Muscle layer of duodenum (tissue), 2 donors: Measurements from ENCODE around the gene KCNH8.

Source experiments
- H3K27ac ChIP-seq: one replicate; pipeline ENCODE4 v1.7.0; 2013; ENCODE audit warnings: mild to moderate bottlenecking, low read length
- H3K27me3 ChIP-seq: one replicate; pipeline ENCODE4 v1.7.0; 2013; ENCODE audit warnings: low read depth, mild to moderate bottlenecking, control low read depth, low read length
- H3K36me3 ChIP-seq, 2 donors: one replicate each; pipeline ENCODE4 v1.7.0; 2013; ENCODE audit warnings: low read length in 2 of 2, control low read depth in 1 of 2, mild to moderate bottlenecking in 1 of 2; ENCODE audit not compliant: insufficient read depth in 2 of 2, control insufficient read depth in 1 of 2
- H3K4me1 ChIP-seq, 2 donors: one replicate each; pipeline ENCODE4 v1.7.0; 2013; ENCODE audit warnings: low read length in 2 of 2, mild to moderate bottlenecking in 2 of 2, control low read depth in 1 of 2, moderate library complexity in 1 of 2; ENCODE audit not compliant: insufficient read depth in 2 of 2, control insufficient read depth in 1 of 2
- H3K4me3 ChIP-seq, 2 donors: one replicate each; pipeline ENCODE4 v1.7.0; 2013; ENCODE audit warnings: low read length in 2 of 2, low read depth in 1 of 2, mild to moderate bottlenecking in 1 of 2
- H3K9me3 ChIP-seq, 2 donors: one replicate each; pipeline ENCODE4 v1.7.0; 2013; ENCODE audit warnings: low read length in 2 of 2, control low read depth in 1 of 2, mild to moderate bottlenecking in 1 of 2; ENCODE audit not compliant: control insufficient read depth in 1 of 2
- donor health status: healthy.

KCNH8 gene

DNA sequence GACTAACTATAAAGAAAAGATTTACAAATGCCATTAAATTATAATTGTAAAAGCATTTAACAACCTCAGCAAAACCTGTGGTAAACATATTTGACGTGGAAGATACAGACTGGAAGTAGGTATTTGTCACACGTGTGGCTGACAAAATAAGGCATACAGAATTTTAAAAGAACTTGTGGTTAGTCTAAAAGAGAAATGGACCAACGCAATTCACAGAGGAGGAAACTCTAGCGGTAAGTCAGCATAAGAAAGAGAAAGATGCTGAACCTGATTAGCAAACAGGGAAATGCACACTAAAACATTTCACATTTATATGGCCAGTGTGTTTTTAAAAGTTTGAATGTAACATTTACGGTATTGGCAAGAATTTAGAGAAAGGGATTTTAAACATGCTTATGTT is 35.3 kb downstream of the KCNH8 start:
- no peak overlapping the region for H3K27ac ChIP-seq
- no peak overlapping the region for H3K4me3 ChIP-seq
- H3K9me3 ChIP-seq, result no peaks in the 10 kb centered on the region
- no peaks in the 10 kb centered on the region for H3K4me1 ChIP-seq
- H3K27me3 ChIP-seq, result no peaks in the 10 kb centered on the region
- H3K36me3 ChIP-seq, result no peaks in the 10 kb centered on the region

DNA sequence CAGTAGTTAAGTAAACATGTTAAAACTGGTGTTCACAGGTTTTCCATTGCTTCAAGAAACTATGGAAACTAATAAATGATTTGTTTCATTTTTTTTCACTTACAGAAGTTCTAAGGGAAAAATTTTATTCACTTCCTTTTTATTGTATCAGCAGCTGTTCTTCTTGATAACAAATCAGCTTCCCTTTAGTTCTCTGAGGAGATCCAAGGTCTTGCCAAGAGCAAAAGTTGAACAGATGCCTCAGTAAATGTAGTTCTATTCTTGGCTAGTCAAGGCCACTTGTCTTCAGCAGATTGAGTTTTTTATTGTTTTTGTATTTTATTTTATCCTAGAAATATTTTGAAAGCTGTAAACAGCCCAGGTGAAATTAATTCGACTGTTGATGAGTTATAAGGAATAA is 41.8 kb downstream of the KCNH8 start:
- no peak overlapping the region for H3K27ac ChIP-seq
- H3K9me3 ChIP-seq, result no peaks in the 10 kb centered on the region
- H3K36me3 ChIP-seq, result no peaks in the 10 kb centered on the region
- H3K27me3 ChIP-seq, result no peaks in the 10 kb centered on the region
- no peaks in the 10 kb centered on the region for H3K4me1 ChIP-seq
- H3K4me3 ChIP-seq, result no peak overlapping the region

DNA sequence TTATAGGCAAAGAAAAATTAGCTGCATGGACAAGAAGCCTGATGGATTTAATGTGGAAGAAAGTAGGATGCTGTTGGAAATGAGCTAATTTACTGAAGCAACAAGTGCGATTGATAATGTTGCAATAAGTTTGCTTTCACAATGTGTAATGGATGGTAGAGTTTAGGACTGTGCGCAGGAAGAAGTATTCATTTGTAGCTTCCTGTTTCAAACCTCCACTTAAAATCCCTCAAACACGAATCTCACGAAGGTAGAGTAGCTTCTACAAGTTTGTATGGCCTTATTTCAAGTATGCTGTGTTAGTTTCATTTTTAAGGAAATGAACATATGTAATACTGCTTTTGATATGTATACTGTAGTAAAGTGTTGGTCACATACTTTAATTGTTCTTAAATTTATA is 42.3 kb downstream of the KCNH8 start:
- Histone ChIP-seq H3K27ac (no peak overlapping the region), H3K9me3 (no peaks in the 10 kb centered on the region), H3K4me3 (no peak overlapping the region), H3K4me1 (no peaks in the 10 kb centered on the region), H3K27me3 (no peaks in the 10 kb centered on the region), H3K36me3 (no peaks in the 10 kb centered on the region)

DNA sequence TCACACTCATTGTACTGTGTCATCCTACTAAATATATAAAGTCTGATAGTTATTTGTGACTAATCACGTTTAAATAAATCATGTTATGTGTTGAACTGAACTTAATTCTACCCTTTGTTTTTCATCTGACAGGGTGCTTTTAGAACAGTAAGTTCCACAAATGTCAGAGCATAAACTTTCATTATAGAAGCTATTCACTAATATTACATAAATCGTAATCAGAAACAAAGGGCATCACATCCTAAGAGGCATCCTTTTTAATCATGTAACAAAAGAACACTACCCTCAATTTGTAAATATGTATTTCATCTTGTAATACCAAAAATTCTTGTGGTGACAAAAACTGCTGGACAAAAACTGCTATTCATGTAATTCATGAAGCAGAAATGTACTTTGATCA is 50.8 kb downstream of the KCNH8 start:
- H3K27me3 ChIP-seq, result no peaks in the 10 kb centered on the region
- no peaks in the 10 kb centered on the region for H3K4me1 ChIP-seq
- no peaks in the 10 kb centered on the region for H3K9me3 ChIP-seq
- H3K36me3 ChIP-seq, result no peaks in the 10 kb centered on the region
- H3K4me3 ChIP-seq, result no peak overlapping the region
- H3K27ac ChIP-seq, result no peak overlapping the region

DNA sequence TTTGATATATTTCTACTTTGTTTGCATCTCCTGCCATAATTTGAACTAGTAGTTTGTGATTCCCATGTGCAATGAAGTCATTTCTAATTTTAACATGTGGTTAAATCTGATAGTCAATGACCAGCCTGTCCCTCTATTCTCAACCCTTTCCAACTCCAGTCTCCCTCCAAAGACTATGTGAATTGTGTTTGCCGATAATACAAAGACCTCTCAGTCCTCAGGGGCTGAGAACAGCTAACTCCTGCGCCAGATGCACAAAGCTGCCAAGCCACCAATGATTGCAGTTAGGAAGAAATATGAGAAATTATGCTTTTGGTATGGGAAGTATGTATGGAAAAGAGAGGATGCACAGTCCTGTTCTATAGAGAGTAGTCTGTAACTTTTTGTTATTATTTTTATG is 54.0 kb downstream of the KCNH8 start:
- no peaks in the 10 kb centered on the region for H3K27me3 ChIP-seq
- no peak overlapping the region for H3K4me3 ChIP-seq
- H3K9me3 ChIP-seq, result no peaks in the 10 kb centered on the region
- no peaks in the 10 kb centered on the region for H3K36me3 ChIP-seq
- no peaks in the 10 kb centered on the region for H3K4me1 ChIP-seq
- H3K27ac ChIP-seq, result no peak overlapping the region

DNA sequence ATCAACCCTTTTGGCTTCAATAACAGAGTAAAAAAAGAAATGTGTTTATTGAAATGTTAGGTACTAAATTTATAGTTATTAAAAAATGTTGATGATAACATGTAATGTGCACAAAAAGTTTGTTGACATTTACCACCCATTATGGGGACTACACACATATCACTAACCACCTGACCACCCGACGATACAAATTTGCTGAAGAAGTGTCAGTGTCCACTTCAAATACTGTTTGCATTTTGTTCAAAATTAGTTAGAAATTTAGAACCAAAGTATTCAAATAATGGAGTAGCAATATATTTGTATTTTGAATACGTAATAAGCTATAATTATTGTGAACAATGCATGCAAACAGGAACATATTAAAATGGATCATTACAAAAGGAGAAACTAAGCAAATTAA is 54.4 kb downstream of the KCNH8 start:
- Histone ChIP-seq H3K9me3 (no peaks in the 10 kb centered on the region), H3K27ac (no peak overlapping the region), H3K27me3 (no peaks in the 10 kb centered on the region), H3K4me1 (no peaks in the 10 kb centered on the region), H3K36me3 (no peaks in the 10 kb centered on the region), H3K4me3 (no peak overlapping the region)

DNA sequence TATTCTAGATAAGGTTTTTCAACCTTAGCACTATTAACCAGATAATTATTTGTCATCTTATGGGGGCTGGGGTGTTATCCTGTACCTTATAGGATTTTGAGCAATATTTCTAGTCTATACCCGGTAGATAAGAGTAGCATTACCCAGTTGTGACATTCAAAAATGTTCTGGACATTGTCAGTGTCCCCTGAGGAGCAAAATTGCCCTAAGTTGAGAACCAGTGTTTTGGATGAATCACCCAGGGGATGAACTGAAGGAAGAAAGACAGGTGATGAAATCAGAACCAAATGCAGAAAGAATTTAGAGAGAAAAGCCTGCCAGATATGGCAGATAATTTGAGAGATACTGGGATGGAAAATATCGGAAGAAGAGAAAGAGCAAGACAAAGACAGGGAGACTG is 58.2 kb downstream of the KCNH8 start:
- Histone ChIP-seq H3K9me3 (no peaks in the 10 kb centered on the region), H3K4me3 (no peak overlapping the region), H3K4me1 (no peaks in the 10 kb centered on the region), H3K27me3 (no peaks in the 10 kb centered on the region), H3K27ac (no peak overlapping the region), H3K36me3 (no peaks in the 10 kb centered on the region)

DNA sequence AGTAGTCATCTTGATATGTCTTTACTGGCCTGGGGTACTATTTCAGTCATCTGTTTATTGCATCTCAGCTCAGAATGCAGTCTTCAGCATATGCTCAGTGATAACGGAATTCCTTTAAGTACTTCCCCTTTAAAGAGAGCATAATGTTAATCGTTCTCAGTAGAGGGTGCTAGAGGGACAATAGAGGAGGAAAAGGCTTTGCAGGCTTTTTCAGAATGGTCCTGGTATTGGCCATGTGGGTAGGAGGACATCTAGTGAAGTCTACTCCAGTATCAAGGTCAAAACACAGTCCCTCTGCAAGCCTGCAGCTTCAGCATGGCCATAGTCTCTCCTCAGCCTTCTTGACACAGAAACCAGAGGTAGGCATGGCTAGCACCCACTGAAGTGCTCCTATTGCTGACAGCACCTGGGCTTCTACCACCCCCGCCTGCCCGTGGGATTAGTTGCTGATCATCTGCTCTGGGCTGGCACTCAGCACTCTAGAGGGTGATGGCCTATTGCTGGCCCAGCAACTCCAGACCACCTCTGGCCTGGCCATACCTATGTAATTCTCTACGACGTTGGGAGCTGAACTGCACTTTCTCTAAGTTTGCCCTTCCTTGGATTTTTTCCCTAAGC is 65.4 kb downstream of the KCNH8 start:
- H3K4me3 ChIP-seq, result no peak overlapping the region
- H3K4me1 ChIP-seq, result peaks cover 0 to 6% of the 10 kb centered on the region in 2 donors
- no peak overlapping the region for H3K27ac ChIP-seq
- no peaks in the 10 kb centered on the region for H3K9me3 ChIP-seq
- no peaks in the 10 kb centered on the region for H3K27me3 ChIP-seq
- H3K36me3 ChIP-seq, result no peaks in the 10 kb centered on the region

DNA sequence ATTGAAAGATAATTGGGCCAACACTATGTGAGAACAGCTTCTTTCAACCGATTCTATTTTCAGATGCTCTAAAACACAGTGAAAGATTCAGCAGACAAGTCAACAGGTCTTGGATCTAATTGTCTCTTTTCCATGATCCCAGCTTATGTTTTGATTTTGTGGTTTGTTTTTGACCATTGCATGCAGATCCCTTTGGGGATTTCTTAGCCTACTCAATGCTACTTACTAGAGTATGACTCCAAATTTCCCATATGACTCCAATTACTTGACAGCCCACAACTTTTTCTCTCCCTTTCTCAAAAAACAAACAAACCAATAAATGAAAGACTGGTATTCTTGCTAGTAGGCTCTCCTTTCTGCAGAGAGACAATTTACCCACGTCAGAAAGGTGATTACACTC is 67.1 kb downstream of the KCNH8 start:
- Histone ChIP-seq H3K27me3 (no peaks in the 10 kb centered on the region), H3K36me3 (no peaks in the 10 kb centered on the region), H3K4me3 (no peak overlapping the region), H3K27ac (no peak overlapping the region), H3K9me3 (no peaks in the 10 kb centered on the region), H3K4me1 (peaks cover 0 to 6% of the 10 kb centered on the region in 2 donors)

DNA sequence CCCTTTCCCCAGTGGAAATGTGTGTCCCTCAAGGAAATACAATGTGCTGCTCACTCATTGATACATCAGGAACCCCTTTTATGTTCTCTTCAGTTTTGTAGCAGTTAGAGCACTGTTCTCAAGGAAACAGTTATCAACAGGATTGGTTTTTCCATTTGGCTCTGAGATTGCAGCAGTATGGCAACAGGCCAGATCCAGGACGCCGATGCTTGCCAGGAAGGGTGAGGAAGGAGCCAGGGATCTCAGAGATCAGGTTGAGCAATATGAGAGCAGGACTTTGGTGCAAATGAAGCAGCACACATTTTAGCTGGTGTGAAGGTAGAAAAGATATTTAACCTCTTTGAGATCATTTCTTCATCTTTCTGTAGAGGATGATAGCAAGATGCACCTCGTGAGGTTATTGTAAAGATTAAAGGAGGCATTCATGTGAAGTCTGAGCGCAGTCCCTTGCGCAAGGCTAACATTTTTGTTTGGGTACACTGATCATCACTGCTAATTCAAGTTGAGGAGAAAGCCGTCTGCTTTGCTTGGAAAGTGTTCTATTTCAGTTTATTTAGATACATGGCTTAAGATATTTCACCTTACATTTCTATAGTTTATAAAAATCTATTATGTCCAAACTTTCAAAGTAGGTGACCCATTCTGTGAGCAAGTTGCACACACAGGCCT is 68.5 kb downstream of the KCNH8 start:
- Histone ChIP-seq H3K27me3 (no peaks in the 10 kb centered on the region), H3K9me3 (no peaks in the 10 kb centered on the region), H3K4me3 (no peak overlapping the region), H3K36me3 (no peaks in the 10 kb centered on the region), H3K4me1 (peaks cover 0 to 6% of the 10 kb centered on the region in 2 donors), H3K27ac (no peak overlapping the region)

DNA sequence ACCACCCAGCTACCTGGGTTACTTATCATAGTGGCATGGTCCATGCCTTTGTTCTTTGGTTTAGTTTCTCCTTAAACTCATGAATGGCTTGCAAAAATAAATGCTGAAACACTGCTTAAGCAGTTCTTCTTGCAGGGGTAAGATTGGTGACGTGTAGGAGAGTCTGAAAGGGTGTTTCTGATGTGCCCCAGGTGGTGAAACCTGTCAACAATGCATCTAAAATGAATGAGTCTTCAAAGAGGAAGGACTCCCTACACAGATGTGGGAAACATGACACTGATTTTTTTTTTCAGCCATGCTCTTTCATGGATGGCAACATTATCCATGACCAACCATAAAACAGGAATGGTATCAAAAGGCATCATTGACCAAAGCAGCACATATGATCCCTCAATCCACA is 72.0 kb downstream of the KCNH8 start:
- Histone ChIP-seq H3K27me3 (no peaks in the 10 kb centered on the region), H3K27ac (no peak overlapping the region), H3K9me3 (no peaks in the 10 kb centered on the region), H3K4me1 (peaks cover 0 to 6% of the 10 kb centered on the region in 2 donors), H3K4me3 (no peak overlapping the region), H3K36me3 (no peaks in the 10 kb centered on the region)

DNA sequence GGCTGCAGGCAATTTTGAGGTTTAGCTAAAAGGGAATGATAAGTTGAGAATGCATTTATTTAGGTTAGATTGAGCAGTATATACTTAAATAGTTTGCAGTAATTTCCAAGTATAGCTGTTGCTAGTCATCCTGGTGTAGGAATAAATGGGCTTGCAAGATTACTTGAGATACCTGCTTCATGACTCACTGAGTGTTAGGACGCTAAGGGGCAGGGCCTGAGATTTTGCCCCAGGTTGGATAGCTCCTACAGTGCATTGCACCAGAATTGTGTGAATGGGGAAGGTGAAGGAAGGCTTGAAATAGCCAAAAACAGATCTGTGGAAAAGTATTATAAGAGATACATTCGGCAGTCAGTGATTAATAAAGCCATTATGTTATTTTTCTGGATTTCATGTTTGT is 72.8 kb downstream of the KCNH8 start:
- Histone ChIP-seq H3K9me3 (no peaks in the 10 kb centered on the region), H3K36me3 (no peaks in the 10 kb centered on the region), H3K4me3 (no peak overlapping the region), H3K27me3 (no peaks in the 10 kb centered on the region), H3K4me1 (peaks cover 0 to 6% of the 10 kb centered on the region in 2 donors), H3K27ac (no peak overlapping the region)
